Measurements from ENCODE around the gene BRSK2. TPM values are rescaled to one million over a fixed set of nuclear protein-coding genes. Genes with fewer than 3 reads are reported as not detected.

Gene BRSK2
- total RNA-seq, 2 donors from 2014 or later, result 67.5 to 113 TPM

DNA sequence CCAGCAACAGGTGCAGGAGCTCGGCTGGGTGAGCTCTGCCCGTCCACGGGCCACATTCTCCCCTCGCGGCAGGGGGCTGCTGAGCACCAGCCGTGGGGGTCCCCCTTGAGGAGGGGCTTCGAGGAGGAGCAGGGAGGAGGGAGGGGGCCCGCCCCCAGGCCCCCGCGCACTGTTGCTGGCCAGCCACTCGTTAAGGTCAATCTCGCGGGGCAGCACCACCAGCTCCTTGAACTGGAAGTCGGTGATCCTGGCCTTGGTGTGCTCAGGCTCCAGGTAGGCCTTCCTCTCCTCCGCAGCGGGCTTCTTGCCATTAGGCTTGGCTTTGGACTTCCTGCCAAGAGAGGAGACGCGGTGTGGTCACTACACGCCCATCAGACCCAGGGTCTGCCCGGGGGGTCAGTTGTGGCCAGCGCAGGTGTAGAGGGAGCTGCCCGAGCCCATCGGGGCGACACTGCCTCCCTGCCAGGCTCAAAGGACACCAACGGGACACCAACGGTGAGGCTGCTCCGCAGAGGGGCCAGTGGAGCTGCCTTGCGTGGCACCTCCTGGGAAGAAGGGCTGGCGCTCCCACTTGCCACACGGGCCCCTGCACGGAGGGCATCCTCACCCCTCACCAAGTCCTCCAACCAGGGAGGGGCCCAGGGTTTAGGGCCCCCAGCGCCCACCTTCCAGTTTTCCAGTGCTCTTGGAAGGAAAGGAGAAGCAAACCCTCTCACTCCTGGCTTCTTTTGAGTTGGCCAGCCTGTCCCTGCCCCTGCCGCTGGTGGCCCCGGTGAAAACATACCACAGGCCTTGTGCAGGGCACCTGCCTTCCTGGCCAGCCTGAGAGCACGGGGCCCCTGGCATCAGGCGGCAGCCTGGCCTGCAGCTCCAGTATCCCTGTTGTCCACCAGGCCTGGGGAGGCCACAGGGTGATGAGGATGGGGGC lies 91.1 kb downstream of the BRSK2 start:
- 92 to 94% methylated on average over 10 to 31 of the region's 36 CpGs for WGBS, 2 donors
- intact Hi-C loops (cut with DNase I), result no loop called here
- no peak for ATAC-seq
- H3K4me1 ChIP-seq, result peaks cover 9% of the 10 kb centered on the region
- TF ChIP-seq, protein P1, sequence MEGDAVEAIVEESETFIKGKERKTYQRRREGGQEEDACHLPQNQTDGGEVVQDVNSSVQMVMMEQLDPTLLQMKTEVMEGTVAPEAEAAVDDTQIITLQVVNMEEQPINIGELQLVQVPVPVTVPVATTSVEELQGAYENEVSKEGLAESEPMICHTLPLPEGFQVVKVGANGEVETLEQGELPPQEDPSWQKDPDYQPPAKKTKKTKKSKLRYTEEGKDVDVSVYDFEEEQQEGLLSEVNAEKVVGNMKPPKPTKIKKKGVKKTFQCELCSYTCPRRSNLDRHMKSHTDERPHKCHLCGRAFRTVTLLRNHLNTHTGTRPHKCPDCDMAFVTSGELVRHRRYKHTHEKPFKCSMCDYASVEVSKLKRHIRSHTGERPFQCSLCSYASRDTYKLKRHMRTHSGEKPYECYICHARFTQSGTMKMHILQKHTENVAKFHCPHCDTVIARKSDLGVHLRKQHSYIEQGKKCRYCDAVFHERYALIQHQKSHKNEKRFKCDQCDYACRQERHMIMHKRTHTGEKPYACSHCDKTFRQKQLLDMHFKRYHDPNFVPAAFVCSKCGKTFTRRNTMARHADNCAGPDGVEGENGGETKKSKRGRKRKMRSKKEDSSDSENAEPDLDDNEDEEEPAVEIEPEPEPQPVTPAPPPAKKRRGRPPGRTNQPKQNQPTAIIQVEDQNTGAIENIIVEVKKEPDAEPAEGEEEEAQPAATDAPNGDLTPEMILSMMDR (IDR thresholded peaks at IDR 0.05), result no peak
- no peak for TF ChIP-seq POLR2A (IDR thresholded peaks at IDR 0.05)
- no peaks in the 10 kb centered on the region for H3K27me3 ChIP-seq
- DNase-seq, result peak in 2 of 4 donors; percentile 4 to 11
- H3K4me3 ChIP-seq, result no peak overlapping the region
- no peak overlapping the region for H3K27ac ChIP-seq
- H3K9me3 ChIP-seq, result no peaks in the 10 kb centered on the region
- peaks cover 0 to 4% of the 10 kb centered on the region in 2 donors for H3K36me3 ChIP-seq (replicated peaks in 1 of 2; ENCODE audit: insufficient read depth in 1 of 2, low read depth in 2 of 2)

- DNase-seq, result peak in 1 of 4 donors; percentile 9
Observed at GRCh38 chr11:1481483-1481825, 91.7 kb downstream of the BRSK2 start.

DNA sequence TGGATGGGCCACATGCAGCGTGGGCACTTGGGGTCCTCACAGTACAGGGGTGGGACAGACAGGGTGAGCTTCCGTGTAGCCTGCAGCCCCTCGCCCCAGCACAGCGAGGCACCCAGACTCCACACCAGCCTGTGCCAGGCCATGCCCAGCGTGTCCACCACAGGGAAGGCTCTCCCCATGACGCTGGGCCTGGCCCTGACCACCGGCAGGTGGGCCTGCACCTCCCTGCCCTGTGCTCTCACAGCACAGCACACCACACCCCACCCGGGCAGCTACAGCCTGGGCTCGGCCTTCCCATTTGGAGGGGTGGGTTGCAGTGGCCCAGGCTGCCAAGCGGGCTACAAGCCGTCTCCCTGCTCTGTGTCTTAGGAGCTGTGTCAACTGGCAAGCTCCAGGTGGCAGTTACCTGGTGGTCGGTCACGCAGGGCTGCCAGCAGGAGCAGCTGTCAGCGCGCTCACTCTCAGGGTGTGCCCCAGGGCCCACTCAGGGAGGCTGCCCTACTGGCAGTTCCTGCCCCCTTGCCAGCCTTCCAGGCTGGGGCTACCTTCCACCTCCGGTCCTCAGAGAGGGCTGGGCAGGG lies 92.2 kb downstream of the BRSK2 start:
- no peak for ATAC-seq
- TF ChIP-seq, protein P1 (IDR thresholded peaks at IDR 0.05), result no peak
- no peak for TF ChIP-seq POLR2A (IDR thresholded peaks at IDR 0.05)
- intact Hi-C loops (cut with DNase I), result no loop called here
- Histone ChIP-seq H3K27ac (no peak overlapping the region), H3K36me3 (replicated peaks in 1 of 2; ENCODE audit: insufficient read depth in 1 of 2, low read depth in 2 of 2) (peaks cover 0 to 4% of the 10 kb centered on the region in 2 donors), H3K4me1 (peaks cover 21% of the 10 kb centered on the region), H3K4me3 (no peak overlapping the region), H3K9me3 (no peaks in the 10 kb centered on the region), H3K27me3 (no peaks in the 10 kb centered on the region)
- peak in 2 of 4 donors; percentile 3 to 12 for DNase-seq
- WGBS, 2 donors, result 97 to 100% methylated on average over 3 to 12 of the region's 16 CpGs

More at GRCh38 chr11:1481483-1481825, 91.7 kb downstream of the BRSK2 start:
- ATAC-seq, result no peak
- intact Hi-C loops (cut with DNase I), result no loop called here
- Histone ChIP-seq H3K9me3 (no peaks in the 10 kb centered on the region), H3K36me3 (replicated peaks in 1 of 2; ENCODE audit: insufficient read depth in 1 of 2, low read depth in 2 of 2) (peaks cover 0 to 4% of the 10 kb centered on the region in 2 donors), H3K27ac (no peak overlapping the region), H3K4me3 (no peak overlapping the region), H3K27me3 (no peaks in the 10 kb centered on the region), H3K4me1 (peaks cover 16% of the 10 kb centered on the region)
- TF ChIP-seq, protein P1 (IDR thresholded peaks at IDR 0.05), result no peak
- no peak for TF ChIP-seq POLR2A (IDR thresholded peaks at IDR 0.05)
- 80 to 84% methylated on average over 2 of the region's 2 CpGs for WGBS, 2 donors

DNA sequence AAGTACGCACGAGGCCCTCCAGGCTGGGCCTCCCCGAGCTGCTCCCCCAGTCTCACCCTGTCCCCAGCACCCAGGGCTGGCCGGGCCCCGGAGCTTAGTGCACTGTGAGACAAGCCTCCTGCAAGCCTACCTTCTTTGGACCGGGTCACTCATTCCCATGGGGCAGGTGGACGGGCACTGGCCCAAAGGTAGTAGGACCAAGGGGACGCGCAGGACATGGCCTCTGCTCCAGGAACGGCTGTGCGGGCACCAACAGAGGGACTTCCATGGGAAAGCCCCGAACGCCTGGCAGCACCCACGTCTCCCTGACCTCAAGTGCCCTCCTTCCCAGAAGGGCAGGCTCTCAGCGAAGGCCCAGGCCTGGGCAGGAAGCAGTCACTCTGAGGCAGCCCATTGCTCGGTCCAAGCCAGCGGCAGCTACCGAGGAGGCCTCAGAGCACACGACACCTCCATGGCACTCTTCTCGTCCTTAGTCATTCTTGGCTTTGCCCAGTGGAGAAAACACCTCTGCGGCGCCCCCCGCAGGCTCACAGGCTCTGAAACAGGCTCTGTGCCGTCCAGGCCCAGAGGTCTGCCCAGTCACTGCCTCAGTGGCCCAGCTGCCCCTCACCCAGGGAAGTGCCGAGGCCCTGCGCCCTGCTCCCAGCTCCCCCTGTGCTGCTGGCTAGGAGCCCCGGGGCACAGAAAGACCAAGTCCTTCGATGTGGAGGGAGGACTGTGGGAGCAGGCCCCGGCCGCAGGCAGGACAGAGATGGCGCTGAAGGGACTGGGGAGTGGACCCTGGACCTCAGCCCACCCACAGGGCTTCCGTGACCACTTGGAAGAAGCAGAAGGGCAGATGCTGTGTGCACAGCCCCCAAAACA lies 93.1 kb downstream of the BRSK2 start:
- peaks cover 0 to 4% of the 10 kb centered on the region in 2 donors for H3K36me3 ChIP-seq (replicated peaks in 1 of 2; ENCODE audit: insufficient read depth in 1 of 2, low read depth in 2 of 2)
- ATAC-seq (no peak), DNase-seq (peak in 2 of 4 donors; percentile 4 to 11)
- H3K9me3 ChIP-seq, result no peaks in the 10 kb centered on the region
- 79 to 91% methylated on average over 12 to 32 of the region's 32 CpGs for WGBS, 2 donors
- intact Hi-C loops (cut with DNase I), result no loop called here
- TF ChIP-seq POLR2A (IDR thresholded peaks at IDR 0.05), result no peak
- TF ChIP-seq, protein P1 (IDR thresholded peaks at IDR 0.05), result no peak
- peaks cover 29% of the 10 kb centered on the region for H3K4me1 ChIP-seq
- no peak overlapping the region for H3K4me3 ChIP-seq
- no peak overlapping the region for H3K27ac ChIP-seq
- H3K27me3 ChIP-seq, result no peaks in the 10 kb centered on the region
